ENCODE data around the gene S100Z.

DNA sequence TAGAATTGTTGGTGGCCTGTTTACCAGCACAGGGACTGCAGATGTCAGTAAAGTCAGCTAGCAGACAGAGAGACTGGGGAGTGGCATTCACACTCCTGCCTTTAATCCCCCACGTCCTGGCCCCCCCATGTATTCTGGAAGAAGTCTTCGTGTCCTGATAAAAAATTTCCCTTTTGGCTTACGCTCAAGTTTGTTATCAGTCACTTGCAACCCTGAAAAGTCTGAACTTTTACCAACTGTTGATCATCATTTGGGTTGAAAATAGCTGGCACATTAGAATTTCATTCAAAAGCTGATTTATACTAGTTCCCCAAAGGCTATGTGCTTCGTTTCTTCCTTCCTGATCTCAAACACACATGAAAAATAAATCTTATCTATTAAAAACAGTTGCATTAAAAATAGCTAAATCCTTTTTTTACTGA, 97.3 kb downstream of the S100Z start:
- TF ChIP-seq EZH2phosphoT487 (IDR thresholded peaks at IDR 0.05; ENCODE audit: insufficient read depth, low read depth) = no peak
- TF ChIP-seq EZH2 (IDR thresholded peaks at IDR 0.05; ENCODE audit: insufficient read depth, poor library complexity, severe bottlenecking) = no peak
